NCI-H1436 treated with DMSO at 0.1 percent for 48 hours (cell line): ENCODE data around the gene OPCML.

ENCODE experiments used
- DNase-seq: peaks from one replicate; lab custom pipeline; 2025; lab: John Stamatoyannopoulos, UW

OPCML gene

GRCh38 chr11:132721526-132721925, 810.8 kb downstream of the OPCML start:
- DNase-seq, result no peak

GRCh38 chr11:132719684-132720083, 812.6 kb downstream of the OPCML start:
- DNase-seq, result no peak

- DNase-seq, result no peak
Observed at GRCh38 chr11:132718711-132719671, 813.3 kb downstream of the OPCML start.

- no peak for DNase-seq
Observed at GRCh38 chr11:132717824-132718223, 814.5 kb downstream of the OPCML start.

GRCh38 chr11:132716037-132716436, 816.3 kb downstream of the OPCML start:
- DNase-seq, result no peak

GRCh38 chr11:132714859-132715440, 817.4 kb downstream of the OPCML start:
- DNase-seq, result no peak

GRCh38 chr11:132712466-132712865, 819.8 kb downstream of the OPCML start:
- DNase-seq, result no peak

GRCh38 chr11:132704781-132705375, 827.4 kb downstream of the OPCML start:
- DNase-seq, result no peak

- no peak for DNase-seq
Observed at GRCh38 chr11:132692891-132693290, 839.4 kb downstream of the OPCML start.

GRCh38 chr11:132691848-132692550, 840.3 kb downstream of the OPCML start:
- no peak for DNase-seq

- DNase-seq, result no peak
Observed at GRCh38 chr11:132686886-132687285, 845.4 kb downstream of the OPCML start.

- DNase-seq, result no peak
Observed at GRCh38 chr11:132685174-132685611, 847.1 kb downstream of the OPCML start.

GRCh38 chr11:132683602-132684001, 848.7 kb downstream of the OPCML start:
- DNase-seq, result no peak

- no peak for DNase-seq
Observed at GRCh38 chr11:132681971-132682370, 850.3 kb downstream of the OPCML start.

- DNase-seq, result no peak
Observed at GRCh38 chr11:132680584-132680983, 851.7 kb downstream of the OPCML start.

- no peak for DNase-seq
Observed at GRCh38 chr11:132674151-132674550, 858.1 kb downstream of the OPCML start.

GRCh38 chr11:132671851-132672370, 860.4 kb downstream of the OPCML start:
- no peak for DNase-seq

- DNase-seq, result no peak
Observed at GRCh38 chr11:132670921-132671675, 861.2 kb downstream of the OPCML start.

GRCh38 chr11:132669949-132670348, 862.4 kb downstream of the OPCML start:
- DNase-seq, result no peak

GRCh38 chr11:132665205-132665604, 867.1 kb downstream of the OPCML start:
- no peak for DNase-seq

- DNase-seq, result no peak
Observed at GRCh38 chr11:132658696-132659095, 873.6 kb downstream of the OPCML start.
